ENCODE measurements around the gene LARGE1.

DNA sequence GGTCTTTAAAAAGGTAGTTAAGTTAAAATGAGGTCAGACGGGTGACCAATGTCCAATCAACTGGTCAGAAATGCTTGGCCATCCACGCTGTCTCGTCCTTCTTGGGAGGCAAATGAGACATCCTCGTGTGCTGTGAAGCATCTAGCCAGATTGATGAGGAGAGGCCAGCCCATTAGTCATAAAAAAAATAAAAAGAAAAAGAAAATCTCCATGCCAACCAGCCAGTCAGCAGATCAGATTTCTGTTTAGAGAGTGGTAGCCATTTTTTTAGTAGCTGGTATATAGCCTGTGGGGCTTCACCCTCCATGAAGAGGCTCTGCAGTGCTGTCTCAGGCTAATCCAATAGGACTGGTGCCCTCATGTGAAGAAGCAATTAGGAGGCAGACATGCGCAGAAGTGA, 519.0 kb downstream of the LARGE1 start:
- TF ChIP-seq, protein P1, sequence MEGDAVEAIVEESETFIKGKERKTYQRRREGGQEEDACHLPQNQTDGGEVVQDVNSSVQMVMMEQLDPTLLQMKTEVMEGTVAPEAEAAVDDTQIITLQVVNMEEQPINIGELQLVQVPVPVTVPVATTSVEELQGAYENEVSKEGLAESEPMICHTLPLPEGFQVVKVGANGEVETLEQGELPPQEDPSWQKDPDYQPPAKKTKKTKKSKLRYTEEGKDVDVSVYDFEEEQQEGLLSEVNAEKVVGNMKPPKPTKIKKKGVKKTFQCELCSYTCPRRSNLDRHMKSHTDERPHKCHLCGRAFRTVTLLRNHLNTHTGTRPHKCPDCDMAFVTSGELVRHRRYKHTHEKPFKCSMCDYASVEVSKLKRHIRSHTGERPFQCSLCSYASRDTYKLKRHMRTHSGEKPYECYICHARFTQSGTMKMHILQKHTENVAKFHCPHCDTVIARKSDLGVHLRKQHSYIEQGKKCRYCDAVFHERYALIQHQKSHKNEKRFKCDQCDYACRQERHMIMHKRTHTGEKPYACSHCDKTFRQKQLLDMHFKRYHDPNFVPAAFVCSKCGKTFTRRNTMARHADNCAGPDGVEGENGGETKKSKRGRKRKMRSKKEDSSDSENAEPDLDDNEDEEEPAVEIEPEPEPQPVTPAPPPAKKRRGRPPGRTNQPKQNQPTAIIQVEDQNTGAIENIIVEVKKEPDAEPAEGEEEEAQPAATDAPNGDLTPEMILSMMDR (IDR thresholded peaks at IDR 0.05; ENCODE audit: poor library complexity), result no peak
- TF ChIP-seq EZH2 (IDR thresholded peaks at IDR 0.05; ENCODE audit: borderline replicate concordance) (no peak), EZH2phosphoT487 (IDR thresholded peaks at IDR 0.05; ENCODE audit: low read depth, severe bottlenecking, unreplicated experiment) (no peak)

Data from hepatocyte (in vitro differentiated cells).